Parathyroid adenoma (tissue), 2 donors: ENCODE data around the gene DHRS9.

ENCODE experiments used
- H2AFZ ChIP-seq: fragments of 300-600 bp; sonication (generic); one replicate; pipeline ENCODE4 v1.7.0; 2017; ENCODE audit warnings: antibody characterized with exemption, mild to moderate bottlenecking
- H3K27ac ChIP-seq: fragments of 300-600 bp; sonication (generic); one replicate; pipeline ENCODE4 v1.7.0; 2017
- H3K27me3 ChIP-seq: fragments of 300-600 bp; sonication (generic); one replicate; pipeline ENCODE4 v1.7.0; 2017; ENCODE audit warnings: low read length; ENCODE audit not compliant: control insufficient read depth, insufficient read depth
- H3K36me3 ChIP-seq: fragments of 300-600 bp; sonication (generic); one replicate; pipeline ENCODE4 v1.7.0; 2017; ENCODE audit warnings: low read length; ENCODE audit not compliant: control insufficient read depth, insufficient read depth
- H3K4me1 ChIP-seq: fragments of 300-600 bp; sonication (generic); one replicate; pipeline ENCODE4 v1.7.0; 2017; ENCODE audit warnings: control low read depth
- H3K4me2 ChIP-seq: fragments of 300-600 bp; sonication (generic); one replicate; pipeline ENCODE4 v1.7.0; 2017; ENCODE audit warnings: low read length
- H3K4me3 ChIP-seq: fragments of 300-600 bp; sonication (generic); one replicate; pipeline ENCODE4 v1.7.0; 2017; ENCODE audit warnings: low read depth, low read length
- H3K79me2 ChIP-seq: fragments of 300-600 bp; sonication (generic); one replicate; pipeline ENCODE4 v1.7.0; 2017; ENCODE audit warnings: control low read depth
- H3K9ac ChIP-seq: fragments of 300-600 bp; sonication (generic); one replicate; pipeline ENCODE4 v1.7.0; 2017; ENCODE audit warnings: mild to moderate bottlenecking
- H3K9me3 ChIP-seq: fragments of 300-600 bp; sonication (generic); one replicate; pipeline ENCODE4 v1.7.0; 2017; ENCODE audit warnings: low read length; ENCODE audit not compliant: control insufficient read depth
- CTCF ChIP-seq: fragments of 300-600 bp; sonication (generic); IDR thresholded peaks from one replicate; pipeline ENCODE4 v1.7.0; 2017; ENCODE audit warnings: antibody characterized with exemption, mild to moderate bottlenecking
- donor health status: primary hyperparathyroidism.

DHRS9 gene

GRCh38 chr2:169038338-169038757, 31.0 kb upstream of the DHRS9 start:
- no peaks in the 10 kb centered on the region for H3K27me3 ChIP-seq
- H2AFZ ChIP-seq = no peak overlapping the region
- TF ChIP-seq CTCF = no peak
- no peaks in the 10 kb centered on the region for H3K36me3 ChIP-seq
- no peak overlapping the region for H3K4me2 ChIP-seq
- H3K4me3 ChIP-seq = no peak overlapping the region
- H3K27ac ChIP-seq = no peak overlapping the region
- H3K9ac ChIP-seq = no peak overlapping the region
- no peaks in the 10 kb centered on the region for H3K4me1 ChIP-seq
- no peaks in the 10 kb centered on the region for H3K79me2 ChIP-seq
- H3K9me3 ChIP-seq = peaks cover 3% of the 10 kb centered on the region

GRCh38 chr2:169039702-169040101, 29.7 kb upstream of the DHRS9 start:
- H3K79me2 ChIP-seq = no peaks in the 10 kb centered on the region
- no peak overlapping the region for H2AFZ ChIP-seq
- no peak for TF ChIP-seq CTCF

GRCh38 chr2:169041594-169041993, 27.8 kb upstream of the DHRS9 start:
- peaks cover 3% of the 10 kb centered on the region for H3K9me3 ChIP-seq
- no peak for TF ChIP-seq CTCF
- no peak overlapping the region for H3K4me2 ChIP-seq

More at GRCh38 chr2:169039702-169040101, 29.7 kb upstream of the DHRS9 start:
- Histone ChIP-seq H3K36me3 (no peaks in the 10 kb centered on the region), H3K27me3 (no peaks in the 10 kb centered on the region), H3K4me3 (no peak overlapping the region), H3K4me1 (no peaks in the 10 kb centered on the region), H3K4me2 (no peak overlapping the region), H3K9me3 (peaks cover 3% of the 10 kb centered on the region), H3K27ac (no peak overlapping the region), H3K9ac (no peak overlapping the region)

GRCh38 chr2:169042856-169043255, 26.5 kb upstream of the DHRS9 start:
- Histone ChIP-seq H3K4me1 (no peaks in the 10 kb centered on the region), H3K9me3 (peaks cover 3% of the 10 kb centered on the region), H2AFZ (no peak overlapping the region), H3K9ac (no peak overlapping the region), H3K4me3 (no peak overlapping the region), H3K27me3 (no peaks in the 10 kb centered on the region), H3K36me3 (no peaks in the 10 kb centered on the region), H3K4me2 (no peak overlapping the region), H3K79me2 (no peaks in the 10 kb centered on the region), H3K27ac (no peak overlapping the region)
- TF ChIP-seq CTCF = no peak

More at GRCh38 chr2:169041594-169041993, 27.8 kb upstream of the DHRS9 start:
- Histone ChIP-seq H3K4me1 (no peaks in the 10 kb centered on the region), H3K36me3 (no peaks in the 10 kb centered on the region), H3K79me2 (no peaks in the 10 kb centered on the region), H3K27me3 (no peaks in the 10 kb centered on the region), H3K9ac (no peak overlapping the region), H2AFZ (no peak overlapping the region), H3K4me3 (no peak overlapping the region), H3K27ac (no peak overlapping the region)

- H3K9ac ChIP-seq = no peak overlapping the region
Measured at GRCh38 chr2:169046440-169047151, 22.8 kb upstream of the DHRS9 start.

More at GRCh38 chr2:169046440-169047151, 22.8 kb upstream of the DHRS9 start:
- no peak overlapping the region for H2AFZ ChIP-seq
- H3K27me3 ChIP-seq = no peaks in the 10 kb centered on the region
- no peaks in the 10 kb centered on the region for H3K4me1 ChIP-seq
- H3K36me3 ChIP-seq = no peaks in the 10 kb centered on the region
- H3K4me3 ChIP-seq = no peak overlapping the region
- TF ChIP-seq CTCF = no peak
- H3K27ac ChIP-seq = no peak overlapping the region
- H3K79me2 ChIP-seq = no peaks in the 10 kb centered on the region
- no peak overlapping the region for H3K4me2 ChIP-seq
- H3K9me3 ChIP-seq = peaks cover 3% of the 10 kb centered on the region
